ENCODE data around the gene CBL.
A peak's percentile ranks its signal among the peaks of the same experiment; 100 is the strongest.
"Not testable (repeated sequence)": the region's sequence is repeated elsewhere in the genome, so short reads cannot be mapped to it uniquely, and the experiment has no call there.

CBL gene

GRCh38 chr11:119185981-119186634 is 20.0 kb upstream of the CBL start:
- DNase-seq, result no peak

GRCh38 chr11:119187123-119187892 is 18.8 kb upstream of the CBL start:
- DNase-seq, result no peak

DNA sequence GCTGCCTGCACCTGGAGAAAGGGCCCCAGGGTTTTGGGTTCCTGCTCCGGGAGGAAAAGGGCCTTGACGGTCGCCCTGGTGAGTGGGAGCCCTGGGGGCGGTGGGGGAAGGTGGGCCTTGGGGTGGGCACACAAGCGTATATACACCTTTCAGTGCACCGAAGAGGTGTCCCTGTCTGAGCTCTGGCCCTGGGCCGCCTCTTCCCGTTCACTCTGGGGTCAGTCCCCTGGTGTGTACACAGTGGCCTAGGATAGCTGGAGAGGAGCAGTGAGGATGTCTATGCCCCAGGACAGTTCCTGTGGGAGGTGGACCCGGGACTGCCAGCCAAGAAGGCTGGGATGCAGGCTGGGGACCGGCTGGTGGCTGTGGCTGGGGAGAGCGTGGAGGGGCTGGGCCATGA is 18.1 kb upstream of the CBL start:
- DNase-seq, result no peak

DNA sequence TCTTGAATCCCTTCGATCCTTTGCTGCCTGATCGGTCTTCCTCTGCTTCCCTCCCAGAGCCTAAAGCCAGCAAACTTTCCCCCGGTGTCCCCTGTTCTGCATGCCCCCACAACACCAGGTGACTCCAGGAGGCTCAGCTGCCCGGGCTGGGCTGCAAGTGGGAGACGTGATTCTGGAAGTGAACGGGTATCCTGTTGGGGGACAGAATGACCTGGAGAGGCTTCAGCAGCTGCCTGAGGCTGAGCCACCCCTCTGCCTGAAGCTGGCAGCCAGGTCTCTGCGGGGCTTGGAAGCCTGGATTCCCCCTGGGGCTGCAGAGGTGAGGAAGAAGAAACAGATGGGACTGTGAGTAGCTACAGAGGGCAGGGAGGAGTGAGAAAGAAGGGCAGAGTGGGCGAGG is 17.3 kb upstream of the CBL start:
- no peak for DNase-seq

DNA sequence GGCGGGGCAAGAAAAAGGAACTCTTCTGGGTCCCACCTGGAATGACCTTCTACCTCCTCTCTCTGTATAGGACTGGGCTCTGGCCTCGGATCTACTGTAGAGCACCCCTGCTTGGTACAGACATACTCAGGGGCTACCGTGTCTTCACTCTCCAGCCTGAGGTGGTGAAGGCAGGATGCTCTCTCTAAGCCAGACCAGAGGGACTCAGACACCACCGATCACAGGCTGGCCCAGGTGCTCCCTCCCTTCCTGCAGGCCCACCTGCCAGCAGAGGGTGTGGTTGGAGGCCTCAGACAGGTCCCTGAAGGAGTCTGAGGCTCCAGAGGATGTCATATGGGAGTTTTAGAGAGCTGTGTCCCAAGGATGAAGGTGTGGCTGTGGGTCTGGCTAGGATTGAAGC is 16.7 kb upstream of the CBL start:
- DNase-seq, result no peak

DNA sequence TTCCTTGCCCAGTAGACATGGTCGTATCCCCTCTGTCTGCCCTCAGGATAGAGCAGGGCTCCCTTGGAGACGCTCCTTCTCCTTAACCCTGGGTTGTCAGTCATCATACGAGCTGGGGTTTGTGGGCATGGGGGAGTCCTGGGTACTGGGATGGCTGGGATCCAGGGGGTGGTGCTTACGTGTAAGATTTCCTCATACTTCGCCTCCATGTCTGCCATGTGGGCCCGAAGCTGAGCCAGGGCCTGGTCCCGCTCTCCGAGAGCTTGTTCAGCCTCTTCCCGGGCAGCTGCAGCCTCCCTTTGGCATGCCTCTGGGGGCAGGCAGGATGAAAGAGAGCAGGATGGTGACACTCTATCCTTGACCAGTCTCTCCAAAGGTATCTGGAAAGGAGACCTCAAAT is 15.6 kb upstream of the CBL start:
- DNase-seq, result no peak

DNA sequence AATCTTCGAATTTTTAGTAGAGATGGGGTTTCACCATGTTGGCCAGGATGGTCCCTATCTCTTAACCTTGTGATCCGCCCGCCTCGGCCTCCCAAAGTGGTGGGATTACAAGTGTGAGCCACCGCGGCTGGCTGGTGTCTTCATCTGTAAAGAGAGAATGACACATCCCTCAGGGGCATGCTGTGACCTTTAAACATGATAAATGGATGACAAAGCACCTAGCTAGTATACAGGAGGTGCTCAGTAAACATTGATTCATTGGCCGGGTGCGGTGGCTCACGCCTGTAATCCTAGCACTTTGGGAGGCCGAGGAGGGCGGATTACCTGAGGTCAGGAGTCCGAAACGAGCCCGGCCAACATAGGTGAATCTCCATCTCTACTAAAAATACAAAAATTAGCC is 14.9 kb upstream of the CBL start:
- not testable (repeated sequence) for DNase-seq

GRCh38 chr11:119192111-119192510 is 14.0 kb upstream of the CBL start:
- no peak for DNase-seq

DNA sequence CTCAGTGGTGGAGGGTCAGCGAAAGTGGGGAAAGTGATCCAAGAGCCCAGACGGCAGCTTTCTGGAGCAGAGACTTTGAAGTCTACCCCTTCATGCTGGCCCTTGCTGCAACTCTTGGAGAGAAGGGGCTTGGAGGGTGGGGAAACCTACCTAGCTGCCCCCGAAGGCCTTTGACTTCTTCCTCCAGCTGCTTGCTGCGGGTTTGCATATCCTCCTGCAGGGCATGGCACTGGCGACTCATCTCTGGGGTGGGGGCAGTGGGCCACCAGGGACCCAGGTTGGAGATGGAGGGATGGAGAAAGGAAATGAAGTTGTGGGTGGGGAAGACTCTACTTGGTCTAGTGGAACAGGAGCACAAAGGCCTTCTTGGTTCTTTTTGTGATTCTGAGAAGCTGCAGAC is 13.1 kb upstream of the CBL start:
- no peak for DNase-seq

GRCh38 chr11:119193626-119194025 is 12.5 kb upstream of the CBL start:
- no peak for DNase-seq

DNA sequence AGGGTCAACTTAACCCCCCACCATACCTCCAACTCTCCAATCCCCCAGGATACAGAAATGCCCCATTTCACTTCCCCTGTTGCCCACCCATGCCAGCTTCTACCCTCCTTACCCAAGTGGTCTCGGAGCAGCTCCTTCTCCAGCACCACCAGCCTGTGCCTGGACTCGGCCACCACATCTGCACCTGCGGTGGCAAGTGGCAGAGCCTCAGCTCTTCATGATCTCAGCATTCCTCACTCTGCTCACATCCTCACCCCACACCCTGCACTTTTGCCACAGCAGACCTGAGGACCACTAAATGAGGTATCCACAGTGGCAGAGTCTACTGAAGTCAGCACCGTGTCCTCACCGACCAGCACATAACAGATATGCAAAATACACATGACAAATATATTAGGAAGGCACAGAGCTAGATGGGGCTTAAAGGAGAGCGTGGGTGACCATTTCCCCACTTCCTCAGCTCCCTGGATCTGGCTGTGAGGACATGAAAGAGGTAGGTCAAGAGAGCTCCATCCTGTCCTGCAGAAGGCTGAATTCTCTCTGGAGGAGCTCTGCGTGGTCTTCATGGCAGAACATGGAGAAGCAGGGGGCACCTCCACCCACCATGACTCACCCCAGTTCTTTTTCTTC is 11.2 kb upstream of the CBL start:
- DNase-seq, result no peak

DNA sequence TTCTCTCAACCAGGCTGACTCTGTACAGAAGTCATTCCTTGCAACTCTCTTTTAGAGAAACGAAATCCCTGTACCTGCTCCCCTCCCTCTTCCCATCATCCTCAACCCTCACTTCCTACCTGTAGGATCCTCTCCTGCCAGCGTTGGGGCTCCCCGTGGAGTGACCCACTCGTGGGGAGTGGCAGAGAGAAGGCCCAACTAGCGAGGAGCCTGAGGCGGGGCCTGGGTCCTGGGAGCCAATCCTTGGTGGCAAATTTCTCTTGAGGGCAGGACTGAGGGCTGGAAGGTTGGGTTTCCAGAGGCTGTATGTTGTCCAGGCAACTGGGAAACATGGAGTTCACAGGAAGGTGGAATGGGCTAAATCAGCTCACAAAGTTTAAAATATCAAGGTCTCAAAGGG is 10.5 kb upstream of the CBL start:
- no peak for DNase-seq

DNA sequence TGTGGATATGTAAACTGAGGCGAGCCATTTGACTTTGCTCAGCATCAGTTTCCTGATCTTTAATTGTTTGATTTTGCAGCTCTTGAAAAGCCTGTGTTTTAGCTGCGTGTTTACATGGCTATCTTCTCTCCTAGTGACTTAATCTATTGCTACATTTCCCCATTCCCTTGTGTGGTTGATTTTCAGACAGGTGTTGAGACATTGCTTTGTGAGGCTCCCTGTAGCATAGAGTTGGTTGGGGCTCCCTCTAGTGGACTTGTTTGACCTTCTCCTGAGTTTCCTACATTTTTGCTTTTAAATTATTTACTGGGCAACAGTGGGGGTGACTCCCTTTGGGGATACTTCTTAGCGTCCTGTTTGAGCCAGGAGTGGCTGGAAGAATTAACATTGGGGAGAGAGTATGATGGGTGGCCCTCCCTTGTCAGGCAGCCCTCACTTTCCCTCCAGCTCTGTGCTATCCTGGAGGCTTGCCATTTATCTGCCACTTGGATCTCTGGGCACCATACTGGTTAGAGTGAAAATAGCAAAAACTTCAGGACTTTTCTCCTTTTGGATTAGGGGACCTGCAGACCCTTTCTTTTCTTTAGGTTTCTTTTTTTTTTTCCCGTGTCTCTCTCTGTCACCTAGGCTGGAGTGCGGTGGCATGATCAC is 9.2 kb upstream of the CBL start:
- DNase-seq, result peak; percentile 51

- no peak for DNase-seq
Observed at GRCh38 chr11:119198925-119199324, 7.2 kb upstream of the CBL start.

DNA sequence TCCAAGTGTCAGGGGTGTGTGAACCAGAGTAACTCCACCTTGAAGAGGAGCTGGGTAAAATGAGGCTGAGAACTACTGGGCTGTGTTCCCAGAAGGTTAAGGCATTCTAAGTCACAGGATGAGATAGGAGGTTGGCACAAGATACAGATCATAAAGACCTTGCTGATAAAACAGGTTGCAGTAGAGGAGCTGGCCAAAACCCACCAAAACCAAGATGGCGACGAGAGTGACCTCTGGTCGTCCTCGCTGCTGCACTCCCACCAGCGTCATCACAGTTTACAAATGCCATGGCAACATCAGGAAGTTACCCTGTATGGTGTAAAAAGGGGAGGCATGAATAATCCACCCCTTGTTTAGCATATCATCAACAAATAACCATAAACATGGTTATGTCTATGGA is 4.9 kb upstream of the CBL start:
- not testable (repeated sequence) for DNase-seq

GRCh38 chr11:119202554-119202953 is 3.6 kb upstream of the CBL start:
- no peak for DNase-seq

DNA sequence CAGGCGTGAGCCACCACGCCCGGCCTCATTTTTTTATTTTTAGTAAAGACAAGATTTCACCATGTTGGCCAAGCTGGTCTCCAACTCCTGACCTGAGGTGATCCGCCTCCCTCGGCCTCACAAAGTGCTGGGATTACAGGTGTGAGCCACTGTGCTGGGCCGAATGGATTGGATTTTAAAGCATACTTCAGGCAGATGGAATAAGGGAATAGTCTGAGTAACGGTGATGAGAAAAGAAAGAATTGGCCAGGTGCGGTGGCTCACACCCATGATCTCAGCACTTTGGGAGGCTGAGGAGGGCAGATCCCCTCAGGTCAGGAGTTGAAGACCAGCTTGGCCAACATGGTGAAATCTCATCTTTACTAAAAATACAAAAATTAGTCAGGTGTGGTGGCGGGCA is 2.1 kb upstream of the CBL start:
- DNase-seq, result no peak

GRCh38 chr11:119205080-119205479 is 1.1 kb upstream of the CBL start:
- DNase-seq, result no peak

DNA sequence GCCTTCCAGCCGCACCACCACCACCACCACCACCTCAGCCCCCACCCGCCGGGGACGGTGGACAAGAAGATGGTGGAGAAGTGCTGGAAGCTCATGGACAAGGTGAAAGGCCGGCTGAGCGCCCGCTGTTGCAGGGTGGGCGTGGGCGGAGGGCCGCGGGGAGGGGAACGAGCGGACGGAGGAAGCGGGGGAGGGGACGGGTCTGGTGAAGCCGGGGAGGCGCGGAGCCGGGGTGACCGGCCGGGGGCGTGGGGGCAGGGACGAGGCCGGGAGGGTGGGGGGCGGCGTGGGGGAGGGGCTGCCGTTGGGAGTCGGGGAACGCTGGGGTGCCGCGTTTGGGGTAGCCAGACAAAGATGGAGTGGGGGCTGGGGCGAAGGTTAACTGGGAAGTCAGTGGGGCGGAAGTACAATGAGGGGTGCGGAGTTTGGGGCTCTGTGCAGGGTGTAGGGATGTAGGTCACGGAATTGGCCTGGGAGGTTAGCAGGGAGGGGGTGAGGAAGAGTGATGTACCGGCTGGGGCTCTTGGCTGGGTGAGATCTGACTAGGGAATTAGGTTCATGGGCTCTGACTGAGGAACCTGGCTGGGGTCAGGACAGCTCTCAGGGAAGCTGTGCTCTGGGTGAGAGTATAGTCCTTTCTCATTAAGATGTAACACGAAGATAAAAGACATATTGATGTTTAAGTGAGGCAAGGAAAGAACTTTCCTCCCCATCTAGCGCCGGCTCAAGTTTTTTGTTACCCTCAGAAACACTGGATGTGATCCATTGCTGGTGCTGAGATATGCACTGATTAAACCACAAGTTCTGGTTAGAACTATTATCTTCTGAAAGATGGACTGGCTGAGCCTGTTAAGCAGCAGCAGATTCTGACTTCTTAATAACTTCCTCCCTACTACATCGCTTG is 624 bp downstream of the CBL start:
- DNase-seq, result peak; percentile 69

DNA sequence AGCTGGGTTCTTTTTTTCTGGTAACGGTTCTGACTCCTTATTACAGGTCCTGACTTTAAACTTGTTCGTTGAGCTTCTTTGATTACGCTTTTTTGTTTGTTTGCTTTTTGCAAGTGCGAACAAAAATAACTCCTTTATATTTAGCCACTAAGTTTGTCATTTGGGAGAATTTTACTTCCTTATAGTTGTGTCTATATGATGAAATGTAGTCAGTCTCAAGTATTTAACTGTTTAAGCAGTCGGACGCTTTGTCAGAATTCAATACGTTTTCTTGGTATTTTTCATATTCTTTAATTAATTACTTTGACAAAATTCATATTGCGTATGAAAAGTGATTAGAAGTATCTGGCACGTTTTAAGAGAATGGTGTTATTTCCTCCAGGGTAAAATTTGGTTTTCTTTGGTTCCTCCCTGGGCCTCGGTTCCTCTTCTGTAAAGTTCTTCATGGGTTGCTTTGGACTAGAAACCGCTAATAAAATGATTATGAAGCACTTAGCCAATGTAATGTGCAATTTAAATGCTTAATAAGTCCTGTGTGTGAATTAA is 1.3 kb downstream of the CBL start:
- DNase-seq, result no peak

GRCh38 chr11:119209186-119209585 is 3.0 kb downstream of the CBL start:
- no peak for DNase-seq

DNA sequence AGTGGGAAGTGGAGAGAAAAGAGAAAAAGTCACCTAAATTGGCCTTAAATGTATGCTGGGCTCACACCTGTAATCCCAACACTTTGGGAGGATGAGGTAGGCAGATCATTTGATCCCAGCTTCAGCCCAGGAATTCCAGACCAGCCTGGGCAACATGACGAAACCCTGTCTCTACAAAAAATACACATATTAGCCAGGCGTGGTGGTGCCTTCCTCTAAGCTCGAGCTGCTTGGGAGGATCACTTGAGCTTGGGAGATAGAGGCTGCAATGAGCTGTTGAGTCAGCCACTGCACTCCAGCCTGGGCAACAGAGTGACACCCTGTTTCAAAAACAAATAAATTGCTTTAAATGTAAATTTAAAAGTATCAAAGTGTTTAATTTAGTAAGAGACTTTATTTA is 3.9 kb downstream of the CBL start:
- no peak for DNase-seq
